HepG2 (cell line): ENCODE measurements around the gene VSIG10L. TPM values are rescaled to one million over a fixed set of nuclear protein-coding genes. Genes with fewer than 3 reads are reported as not detected.

ENCODE experiments used
- AGO1 ChIP-seq: fragments of 200-400 bp; formaldehyde crosslinking; IDR thresholded peaks from 2 replicates; pipeline ENCODE4 v1.6.1; 2017; ENCODE audit warnings: mild to moderate bottlenecking, low read depth, low read length, moderate library complexity; ENCODE audit not compliant: poor library complexity, severe bottlenecking
- CTCF ChIP-seq: sonication (generic); formaldehyde crosslinking; IDR thresholded peaks from 2 replicates; pipeline ENCODE4 v1.5.0; 2020; ENCODE audit warnings: mild to moderate bottlenecking, missing genetic modification reagents, moderate library complexity
- DZIP1 ChIP-seq: sonication (generic); formaldehyde crosslinking; IDR thresholded peaks from 2 replicates; pipeline ENCODE4 v1.5.0; 2020; ENCODE audit warnings: mild to moderate bottlenecking, missing genetic modification reagents
- FOXO4 ChIP-seq: sonication (generic); formaldehyde crosslinking; conservative IDR thresholded peaks from 2 replicates; pipeline ENCODE4 v1.8.1; 2023; ENCODE audit warnings: missing genetic modification reagents
- HNRNPH1 ChIP-seq: fragments of 200-400 bp; formaldehyde crosslinking; optimal IDR thresholded peaks from 2 replicates; pipeline ENCODE3; 2017; ENCODE audit warnings: mild to moderate bottlenecking, low read depth, low read length
- KDM4B ChIP-seq: sonication (generic); formaldehyde crosslinking; IDR thresholded peaks from 2 replicates; pipeline ENCODE4 v1.4.0; 2020; ENCODE audit warnings: missing genetic modification reagents
- MXI1 ChIP-seq: IDR thresholded peaks from 3 replicates; pipeline ENCODE4 v1.6.1; 2012; ENCODE audit warnings: low read depth, low read length, inconsistent platforms, borderline replicate concordance
- PATZ1 ChIP-seq: sonication (generic); formaldehyde crosslinking; IDR thresholded peaks from 2 replicates; pipeline ENCODE4 v1.4.0; 2020; ENCODE audit warnings: missing genetic modification reagents
- POLR2A ChIP-seq, 2 experiments: IDR thresholded peaks; 2 replicates each; pipeline ENCODE4 v1.6.1; 2011; ENCODE audit warnings: low read depth in 2 of 2, low read length in 2 of 2, mild to moderate bottlenecking in 1 of 2, moderate library complexity in 1 of 2; ENCODE audit not compliant: insufficient read depth in 1 of 2
- SOX13 ChIP-seq, 3 experiments: fragments of 450-650 bp in 1 of 3; sonication (generic) in 1 of 3; formaldehyde crosslinking in 1 of 3; IDR thresholded peaks in 2 of 3; conservative IDR thresholded peaks in 1 of 3; 2 replicates each; pipeline versions ENCODE4 v1.5.0 to v1.6.1; 2016 to 2020; ENCODE audit warnings: antibody characterized with exemption in 1 of 3, mild to moderate bottlenecking in 1 of 3, missing compliant biosample characterization in 1 of 3, missing genetic modification reagents in 1 of 3, moderate library complexity in 1 of 3
- SRSF1 ChIP-seq: fragments of 200-400 bp; formaldehyde crosslinking; optimal IDR thresholded peaks from 2 replicates; pipeline ENCODE3; 2017; ENCODE audit warnings: mild to moderate bottlenecking, low read depth, low read length, moderate library complexity
- SRY ChIP-seq: sonication (generic); formaldehyde crosslinking; IDR thresholded peaks from 2 replicates; pipeline ENCODE4 v1.8.0; 2022; ENCODE audit warnings: mild to moderate bottlenecking, missing genetic modification reagents
- ZC3H13 ChIP-seq: sonication (generic); formaldehyde crosslinking; IDR thresholded peaks from 2 replicates; pipeline ENCODE4 v1.8.1; 2023; ENCODE audit warnings: mild to moderate bottlenecking, missing genetic modification reagents, moderate library complexity
- ZFP36 ChIP-seq: fragments of 150-350 bp; IDR thresholded peaks from 2 replicates; pipeline ENCODE4 v1.6.1; 2018; ENCODE audit warnings: borderline replicate concordance, low read length, low read depth; ENCODE audit not compliant: partially characterized antibody
- ZMYM3 ChIP-seq: sonication (generic); formaldehyde crosslinking; IDR thresholded peaks from 2 replicates; pipeline ENCODE4 v1.5.1; 2020; ENCODE audit warnings: mild to moderate bottlenecking, missing genetic modification reagents
- ZNF317 ChIP-seq: sonication (generic); formaldehyde crosslinking; IDR thresholded peaks from 2 replicates; pipeline ENCODE4 v1.5.0; 2020; ENCODE audit warnings: mild to moderate bottlenecking, missing genetic modification reagents
- ZNF501 ChIP-seq: sonication (generic); formaldehyde crosslinking; IDR thresholded peaks from 2 replicates; pipeline ENCODE4 v1.5.1; 2020; ENCODE audit warnings: mild to moderate bottlenecking, moderate library complexity, missing genetic modification reagents
- ZNF652 ChIP-seq: IDR thresholded peaks from 2 replicates; pipeline ENCODE4 v1.6.1; 2016; ENCODE audit warnings: low read depth, borderline replicate concordance
- ZNF788 ChIP-seq: sonication (generic); formaldehyde crosslinking; IDR thresholded peaks from 2 replicates; pipeline ENCODE4 v1.5.0; 2020; ENCODE audit warnings: mild to moderate bottlenecking, missing genetic modification reagents, borderline replicate concordance
- polyA plus RNA-seq, 8 experiments: library from polyadenylated mRNA; depleted of rRNA in 3 of 8; stranded (reverse) in 7 of 8; unstranded in 1 of 8; fragments of >200 nt; fragmentation: Illumina TruSeq in 4 of 8; extraction: Trizol in 4 of 8; gene quantifications; 2 replicates each; pipeline versions ENCODE4 v1.2.1 to v1.2.3, GENCODE V29; 2011 to 2016; ENCODE audit warnings: low read depth in 4 of 8, missing spikeins in 1 of 8, mixed read lengths in 1 of 8; ENCODE audit not compliant: insufficient read depth in 1 of 8
- total RNA-seq, 5 experiments: library from RNA; depleted of rRNA; stranded (reverse); fragments of >200 nt; fragmentation: Illumina TruSeq; extraction: Trizol; gene quantifications; 2 replicates each; pipeline ENCODE4 v1.2.3, GENCODE V29; 2016; ENCODE audit warnings: low read depth in 1 of 5

VSIG10L gene
- total and polyA plus RNA-seq, 2 of the 13 experiments (the other 11 are each of a cell fraction or from before 2014, with no cell fraction given): 2.7 to 8.5 TPM

GRCh38 chr19:51342631-51343569, 961 bp upstream of the VSIG10L start (continued):
- 0 out of 2 replicates have a peak, but pooled peaks have one; percentile 18 for TF ChIP-seq ZC3H13
- TF ChIP-seq ZFP36: peak; percentile 75
- peak; percentile 20; the same call in 1 of the 2 replicates for TF ChIP-seq CTCF (CRISPR knock-in tag)
- TF ChIP-seq POLR2A (IDR thresholded peaks at IDR 0.05; ENCODE audit: insufficient read depth in 1 of 2, low read depth in 2 of 2, low read length in 2 of 2): peak; percentile 7 to 44; a peak in 1 of 4 replicates
- 0 out of 2 replicates have a peak, but pooled peaks have one; percentile 10 for TF ChIP-seq ZNF317 (CRISPR knock-in tag)
- peak; percentile 97 for TF ChIP-seq HNRNPH1
- TF ChIP-seq ZMYM3: peak; percentile 96
- no peak for TF ChIP-seq SRY (CRISPR knock-in tag)
- no peak for TF ChIP-seq FOXO4
- no peak for TF ChIP-seq ZNF652 (CRISPR knock-in tag)
- TF ChIP-seq KDM4B: peak; percentile 15; the same call in 1 of the 2 replicates
- peak; percentile 41 for TF ChIP-seq AGO1
- 0 out of 2 replicates have a peak, but pooled peaks have one; percentile 40 for TF ChIP-seq ZNF788 (CRISPR knock-in tag)
- TF ChIP-seq MXI1: no peak
- TF ChIP-seq PATZ1 (CRISPR knock-in tag): peak; percentile 51; the same call in 1 of the 2 replicates
- no peak for TF ChIP-seq DZIP1
- TF ChIP-seq ZNF501 (CRISPR knock-in tag): 0 out of 2 replicates have a peak, but pooled peaks have one; percentile 41
- TF ChIP-seq SOX13 (IDR thresholded peaks at IDR 0.05): 0 out of 2 replicates have a peak, but pooled peaks have one; percentile 10
- TF ChIP-seq SOX13 (CRISPR knock-in tag; conservative IDR thresholded peaks at IDR 0.05 in 1 of 2, IDR thresholded peaks at IDR 0.05 in 1 of 2): no peak
- peak; percentile 10 for TF ChIP-seq SRSF1
